H1 (cell line): ENCODE data around the gene LEO1. TPM values are rescaled to one million over a fixed set of nuclear protein-coding genes. Genes with fewer than 3 reads are reported as not detected.

Source experiments
- CTCF ChIA-PET: fragments of 300-600 bp; sonication (Branson Sonifier 250); formaldehyde crosslinking; loops from one replicate; lab custom pipeline; 2021; ENCODE audit not compliant: partially characterized antibody; lab: Charles Lee
- POLR2A ChIA-PET: fragments of 300-600 bp; sonication (Branson Sonifier 250); formaldehyde crosslinking; loops from one replicate; lab custom pipeline; 2021; ENCODE audit warnings: inconsistent platforms; ENCODE audit not compliant: partially characterized antibody; lab: Charles Lee
- DNase-seq, 2 experiments: peaks; one replicate each; pipeline versions ENCODE4 v3.0.0 to v3.0.0-alpha.2; 2010 to 2022; ENCODE audit warnings: low spot score in 2 of 2, low read depth in 1 of 2, mixed read lengths in 1 of 2
- FAIRE-seq: peaks from 2 replicates; lab custom pipeline; 2011; peaks lifted over from hg19 to GRCh38; lab: Jason Lieb, UNC
- H2AFZ ChIP-seq: 2 replicates; pipeline ENCODE4 v1.8.1; 2012; ENCODE audit warnings: low read length, inconsistent platforms
- H2AK5ac ChIP-seq: 2 replicates; pipeline ENCODE4 v1.6.1; 2013; ENCODE audit warnings: low read depth, low read length
- H2BK120ac ChIP-seq: replicated peaks from 2 replicates; pipeline ENCODE3; 2013; ENCODE audit warnings: low read depth, low read length, inconsistent platforms
- H2BK12ac ChIP-seq: 2 replicates; pipeline ENCODE4 v1.6.1; 2013; ENCODE audit warnings: low read depth, low read length
- H2BK15ac ChIP-seq: 2 replicates; pipeline ENCODE4 v1.6.1; 2013; ENCODE audit warnings: low read length
- H2BK20ac ChIP-seq: 2 replicates; pipeline ENCODE4 v1.6.1; 2013; ENCODE audit warnings: low read length
- H2BK5ac ChIP-seq: 2 replicates; pipeline ENCODE4 v1.6.1; 2013; ENCODE audit warnings: low read depth, low read length
- H3K14ac ChIP-seq: 2 replicates; pipeline ENCODE4 v1.6.1; 2013; ENCODE audit warnings: inconsistent platforms; ENCODE audit not compliant: insufficient read length
- H3K18ac ChIP-seq: 2 replicates; pipeline ENCODE4 v1.6.1; 2013; ENCODE audit warnings: low read length; ENCODE audit errors: extremely low read depth
- H3K23ac ChIP-seq: 2 replicates; pipeline ENCODE4 v1.6.1; 2013; ENCODE audit warnings: inconsistent platforms; ENCODE audit not compliant: insufficient read length
- H3K23me2 ChIP-seq: 2 replicates; pipeline ENCODE4 v1.6.1; 2013; ENCODE audit warnings: low read depth, low read length
- H3K27ac ChIP-seq: 2 replicates; pipeline ENCODE4 v1.6.1; 2011; ENCODE audit warnings: low read depth, low read length, inconsistent platforms
- H3K27me3 ChIP-seq, 4 experiments: replicated peaks in 1 of 4; 1 replicate in 1 of 4; 2 replicates in 3 of 4; pipeline versions ENCODE4 v1.6.1 to v1.8.1; 2011 to 2013; ENCODE audit warnings: low read length in 3 of 4, mild to moderate bottlenecking in 3 of 4, inconsistent platforms in 2 of 4, mixed read lengths in 2 of 4, moderate library complexity in 1 of 4; ENCODE audit not compliant: control insufficient read depth in 3 of 4, insufficient read depth in 3 of 4; ENCODE audit errors: extremely low read depth in 1 of 4
- H3K36me3 ChIP-seq, 4 experiments: 2 replicates each; pipeline versions ENCODE4 v1.6.1 to v1.8.1; 2011 to 2013; ENCODE audit warnings: mild to moderate bottlenecking in 4 of 4, low read length in 3 of 4, moderate library complexity in 2 of 4, control low read depth in 1 of 4, inconsistent platforms in 1 of 4; ENCODE audit not compliant: insufficient read depth in 4 of 4, control insufficient read depth in 2 of 4
- H3K4ac ChIP-seq: replicated peaks from 2 replicates; pipeline ENCODE3; 2013; ENCODE audit warnings: low read length, low read depth, mixed read lengths, inconsistent platforms; ENCODE audit not compliant: insufficient read length
- H3K4me1 ChIP-seq, 4 experiments: replicated peaks in 1 of 4; 1 replicate in 1 of 4; 2 replicates in 3 of 4; pipeline versions ENCODE4 v1.6.1 to v1.8.1; 2011 to 2013; ENCODE audit warnings: low read length in 3 of 4, inconsistent platforms in 2 of 4, mixed read lengths in 1 of 4; ENCODE audit not compliant: insufficient read depth in 4 of 4, control insufficient read depth in 3 of 4
- H3K4me2 ChIP-seq, 2 experiments: 2 replicates each; pipeline versions ENCODE4 v1.6.1 to v1.8.1; 2011 to 2013; ENCODE audit warnings: low read depth in 2 of 2, low read length in 2 of 2, control low read depth in 1 of 2, inconsistent platforms in 1 of 2, mild to moderate bottlenecking in 1 of 2; ENCODE audit not compliant: insufficient read depth in 1 of 2
- H3K4me3 ChIP-seq, 4 experiments: fragments of 200-600, 300-600 bp in 1 of 4; sonication (generic), shearing (Covaris generic), sonication (Bioruptor Twin) in 1 of 4; 2 replicates each; pipeline versions ENCODE4 v1.5.1 to v1.8.1; 2011 to 2016; ENCODE audit warnings: low read length in 4 of 4, low read depth in 3 of 4, control low read depth in 2 of 4, inconsistent platforms in 2 of 4, mild to moderate bottlenecking in 2 of 4, mixed read lengths in 1 of 4, moderate library complexity in 1 of 4; ENCODE audit not compliant: insufficient read depth in 2 of 4; ENCODE audit errors: extremely low read depth in 1 of 4
- H3K56ac ChIP-seq: replicated peaks from 2 replicates; pipeline ENCODE3; 2013; ENCODE audit warnings: low read depth, mild to moderate bottlenecking, mixed read lengths, low read length, inconsistent platforms; ENCODE audit not compliant: insufficient read length
- H3K79me1 ChIP-seq: 2 replicates; pipeline ENCODE4 v1.6.1; 2013; ENCODE audit warnings: low read depth, low read length, control low read depth
- H3K79me2 ChIP-seq, 2 experiments: 2 replicates each; pipeline versions ENCODE4 v1.6.1 to v1.8.1; 2012 to 2013; ENCODE audit warnings: low read length in 2 of 2, mild to moderate bottlenecking in 2 of 2, inconsistent platforms in 1 of 2; ENCODE audit not compliant: insufficient read depth in 2 of 2, control insufficient read depth in 1 of 2
- H3K9ac ChIP-seq, 4 experiments: replicated peaks in 1 of 4; 1 replicate in 1 of 4; 2 replicates in 3 of 4; pipeline versions ENCODE4 v1.6.1 to v1.8.1; 2011 to 2013; ENCODE audit warnings: low read depth in 3 of 4, low read length in 3 of 4, control low read depth in 2 of 4, mild to moderate bottlenecking in 2 of 4, moderate library complexity in 2 of 4, inconsistent platforms in 1 of 4; ENCODE audit errors: extremely low read depth in 1 of 4
- H3K9me3 ChIP-seq, 2 experiments: 2 replicates each; pipeline versions ENCODE4 v1.6.1 to v1.8.1; 2012 to 2013; ENCODE audit warnings: mild to moderate bottlenecking in 2 of 2, moderate library complexity in 2 of 2, control low read depth in 1 of 2, inconsistent platforms in 1 of 2, low read depth in 1 of 2, low read length in 1 of 2, mixed read lengths in 1 of 2; ENCODE audit not compliant: insufficient read depth in 2 of 2
- H4K20me1 ChIP-seq, 2 experiments: replicated peaks in 1 of 2; 2 replicates each; pipeline versions ENCODE3 to v1.8.1; 2011 to 2013; ENCODE audit warnings: inconsistent platforms in 2 of 2, low read length in 2 of 2, mild to moderate bottlenecking in 1 of 2; ENCODE audit not compliant: insufficient read depth in 2 of 2, control insufficient read depth in 1 of 2
- H4K5ac ChIP-seq: 2 replicates; pipeline ENCODE4 v1.6.1; 2013; ENCODE audit warnings: low read length, low read depth, mixed read lengths, inconsistent platforms; ENCODE audit not compliant: insufficient read length
- H4K8ac ChIP-seq: 2 replicates; pipeline ENCODE4 v1.8.0; 2013; ENCODE audit warnings: mild to moderate bottlenecking, moderate library complexity, low read length, inconsistent platforms; ENCODE audit not compliant: insufficient read depth; ENCODE audit errors: extremely low read depth
- H4K91ac ChIP-seq: replicated peaks from 2 replicates; pipeline ENCODE3; 2013; ENCODE audit warnings: low read length, mixed read lengths, inconsistent platforms; ENCODE audit not compliant: insufficient read length
- CHD2 ChIP-seq: IDR thresholded peaks from 2 replicates; pipeline ENCODE4 v1.6.1; 2012; ENCODE audit warnings: low read length, improper control_type of control experiment
- GTF2F1 ChIP-seq: IDR thresholded peaks from 2 replicates; pipeline ENCODE4 v1.6.1; 2012; ENCODE audit warnings: low read depth, low read length, improper control_type of control experiment, borderline replicate concordance
- KDM4A ChIP-seq: IDR thresholded peaks from one replicate; pipeline ENCODE4 v1.7.1; 2012; ENCODE audit warnings: low read depth, mild to moderate bottlenecking, moderate library complexity, low read length, inconsistent platforms; ENCODE audit not compliant: severe bottlenecking
- RNF2 ChIP-seq: fragments of 200-900, 300-1000 bp; sonication (generic); IDR thresholded peaks from 2 replicates; pipeline ENCODE4 v1.7.1; 2016; ENCODE audit warnings: borderline replicate concordance, low read depth, mild to moderate bottlenecking, antibody characterized with exemption, low read length; ENCODE audit not compliant: poor library complexity, severe bottlenecking; ENCODE audit errors: missing control alignments
- SIRT6 ChIP-seq: IDR thresholded peaks from one replicate; pipeline ENCODE4 v1.7.1; 2012; ENCODE audit warnings: low read length, inconsistent platforms
- SUZ12 ChIP-seq: fragments of 200-600 bp; sonication (generic); IDR thresholded peaks from 2 replicates; pipeline ENCODE4 v1.6.1; 2012; ENCODE audit warnings: mild to moderate bottlenecking, inconsistent platforms, low read length, moderate library complexity, mixed read lengths
- YY1 ChIP-seq: IDR thresholded peaks from 2 replicates; pipeline ENCODE4 v1.6.1; 2011; ENCODE audit warnings: low read depth, mild to moderate bottlenecking, low read length
- WGBS, 2 experiments: shearing (Covaris generic) in 1 of 2; methylation state at CpG; one replicate each; pipeline versions ENCODE4 v1.1.6 to v1.1.7; 2013 to 2015; ENCODE audit warnings: low lambda C conversion rate in 2 of 2, mixed read lengths in 2 of 2, inconsistent platforms in 1 of 2, low coverage in 1 of 2, missing lambda C conversion rate in 1 of 2; ENCODE audit not compliant: insufficient replicate concordance in 2 of 2, insufficient coverage in 1 of 2, insufficient read length in 1 of 2; ENCODE audit errors: extremely low coverage in 1 of 2, missing lambda C conversion rate in 1 of 2; 5-methylcytosine and 5-hydroxymethylcytosine counted together
- polyA plus RNA-seq, 7 experiments: library from polyadenylated mRNA; depleted of rRNA in 3 of 7; stranded (reverse) in 5 of 7; unstranded in 2 of 7; fragments of >200 nt in 5 of 7; fragments of 200-250 nt in 2 of 7; gene quantifications; 1 replicate in 5 of 7; 2 replicates in 1 of 7; 4 replicates in 1 of 7; pipeline versions ENCODE4 v1.2.1 to v1.2.3, GENCODE V29; 2011 to 2013; ENCODE audit warnings: missing spikeins in 2 of 7, mixed read lengths in 2 of 7
- total RNA-seq: library from RNA; stranded (reverse); fragmentation: NEBNext Ultra II Directional; extraction: Animal tissue kit (Norgen Biotek cat#: 25700); gene quantifications from 2 replicates; pipeline ENCODE4 v1.2.1, GENCODE V29; 2021

The LEO1 gene
- total and polyA plus RNA-seq, 2 of the 8 experiments (the other 6 are each of a cell fraction or from before 2014, with no cell fraction given), result 1.6 to 27.4 TPM

- POLR2A ChIA-PET, result interaction anchor here (1.2 kb wide), 1 partner anchor 18 kb away, joined by 4 read pairs; no protein-coding TSS in a partner anchor
- TF ChIP-seq SIRT6 (no peak), GTF2F1 (no peak), SUZ12 (no peak), YY1 (no peak), CHD2 (no peak), KDM4A (no peak), RNF2 (no peak)
These were observed 39.9 kb downstream of the LEO1 start for GRCh38 chr15:51931638-51932037.

More at GRCh38 chr15:51931638-51932037, 39.9 kb downstream of the LEO1 start:
- Histone ChIP-seq H3K27ac (no peak overlapping the region), H3K18ac (no peak overlapping the region), H3K4me1 (peaks cover 0 to 4% (median 0%) of the 10 kb centered on the region in 4 experiments; a peak in 2 of 7 replicates), H2BK12ac (no peak overlapping the region), H2BK20ac (no peak overlapping the region), H3K79me2 (no peaks in the 10 kb centered on the region), H3K79me1 (no peaks in the 10 kb centered on the region; the same call in 1 of the 2 replicates), H3K27me3 (no peaks in the 10 kb centered on the region), H3K23me2 (no peaks in the 10 kb centered on the region), H2AFZ (no peak overlapping the region), H3K23ac (no peak overlapping the region), H3K36me3 (no peaks in the 10 kb centered on the region; a peak in 1 of 8 replicates), H4K8ac (no peak overlapping the region), H2AK5ac (no peak overlapping the region), H2BK15ac (no peak overlapping the region), H2BK120ac (no peak overlapping the region), H4K20me1 (no peaks in the 10 kb centered on the region), H3K4me3 (no peak overlapping the region), H3K14ac (no peak overlapping the region), H3K4me2 (no peak overlapping the region), H3K9me3 (no peaks in the 10 kb centered on the region), H4K5ac (no peak overlapping the region), H4K91ac (no peak overlapping the region), H3K4ac (no peak overlapping the region), H3K9ac (no peak overlapping the region), H3K56ac (no peak overlapping the region), H2BK5ac (no peak overlapping the region)
- DNase-seq (no peak), FAIRE-seq (no peak)
- WGBS, 2 experiments, result 88% methylated on average over 4 of the region's 4 CpGs; no CpG with 5 or more reads in 1 of the 2 experiments
- CTCF ChIA-PET, result interaction anchor here (1.6 to 1.9 kb wide), 3 partner anchors 26 to 147 kb away, joined by 3 to 6 read pairs (median 4); no protein-coding TSS in a partner anchor
